ENCODE results near the gene MYO1E.

The MYO1E gene

DNA sequence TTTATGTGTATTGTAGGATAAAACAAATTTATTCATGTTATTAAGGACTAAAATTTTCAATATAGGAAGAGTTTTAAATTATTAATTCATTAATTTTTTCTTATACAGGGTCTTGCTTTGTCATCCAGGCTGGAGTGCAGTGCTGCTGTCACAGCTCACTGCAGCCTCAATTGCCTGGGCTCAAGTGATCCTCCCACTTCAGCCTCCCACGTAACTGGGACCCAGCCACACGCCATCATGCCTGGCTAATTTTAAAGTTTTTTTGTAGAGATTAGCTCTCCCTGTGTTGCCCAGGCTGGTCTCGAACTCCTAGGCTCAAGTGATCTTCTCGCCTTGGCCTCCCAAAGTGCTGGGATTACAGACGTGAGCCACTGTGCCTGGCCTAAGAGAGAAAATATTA, 253.0 kb downstream of the MYO1E start:
- TF ChIP-seq, protein P1, sequence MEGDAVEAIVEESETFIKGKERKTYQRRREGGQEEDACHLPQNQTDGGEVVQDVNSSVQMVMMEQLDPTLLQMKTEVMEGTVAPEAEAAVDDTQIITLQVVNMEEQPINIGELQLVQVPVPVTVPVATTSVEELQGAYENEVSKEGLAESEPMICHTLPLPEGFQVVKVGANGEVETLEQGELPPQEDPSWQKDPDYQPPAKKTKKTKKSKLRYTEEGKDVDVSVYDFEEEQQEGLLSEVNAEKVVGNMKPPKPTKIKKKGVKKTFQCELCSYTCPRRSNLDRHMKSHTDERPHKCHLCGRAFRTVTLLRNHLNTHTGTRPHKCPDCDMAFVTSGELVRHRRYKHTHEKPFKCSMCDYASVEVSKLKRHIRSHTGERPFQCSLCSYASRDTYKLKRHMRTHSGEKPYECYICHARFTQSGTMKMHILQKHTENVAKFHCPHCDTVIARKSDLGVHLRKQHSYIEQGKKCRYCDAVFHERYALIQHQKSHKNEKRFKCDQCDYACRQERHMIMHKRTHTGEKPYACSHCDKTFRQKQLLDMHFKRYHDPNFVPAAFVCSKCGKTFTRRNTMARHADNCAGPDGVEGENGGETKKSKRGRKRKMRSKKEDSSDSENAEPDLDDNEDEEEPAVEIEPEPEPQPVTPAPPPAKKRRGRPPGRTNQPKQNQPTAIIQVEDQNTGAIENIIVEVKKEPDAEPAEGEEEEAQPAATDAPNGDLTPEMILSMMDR (IDR thresholded peaks at IDR 0.05; ENCODE audit: low read depth, low read length, missing control alignments): no peak
- Histone ChIP-seq H3K36me3 (replicated peaks) (peaks cover 6% of the 10 kb centered on the region), H3K27ac (no peak overlapping the region), H3K27me3 (replicated peaks) (no peaks in the 10 kb centered on the region), H3K4me3 (ENCODE audit: low read depth, low read length) (no peak overlapping the region)
- no peak for DNase-seq
- in situ Hi-C loops (cut with HindIII; ENCODE audit: low pct_ligation_motif_present, low sequenced_read_pairs): no loop called here

DNA sequence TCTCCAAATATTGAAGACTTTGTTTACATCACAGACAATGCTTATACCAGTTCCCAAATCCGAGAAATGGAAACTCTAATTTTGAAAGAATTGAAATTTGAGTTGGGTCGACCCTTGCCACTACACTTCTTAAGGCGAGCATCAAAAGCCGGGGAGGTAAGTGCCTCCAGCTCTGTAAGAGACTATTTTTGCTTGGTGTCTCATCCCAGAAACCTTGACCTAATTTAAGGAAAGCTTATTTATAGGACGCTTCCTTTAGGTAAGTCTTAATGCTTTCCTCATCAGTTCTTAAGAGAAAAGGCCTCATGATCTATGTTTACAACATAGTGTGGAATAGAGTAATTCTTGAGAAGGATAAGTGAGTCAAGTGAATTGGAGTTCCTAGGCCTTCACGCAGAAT, 255.9 kb downstream of the MYO1E start:
- no peak overlapping the region for H3K4me3 ChIP-seq (ENCODE audit: low read depth, low read length)
- H3K27ac ChIP-seq: no peak overlapping the region
- TF ChIP-seq, protein P1 (IDR thresholded peaks at IDR 0.05; ENCODE audit: low read depth, low read length, missing control alignments): no peak
- in situ Hi-C loops (cut with HindIII; ENCODE audit: low pct_ligation_motif_present, low sequenced_read_pairs): no loop called here
- no peak for DNase-seq
- H3K27me3 ChIP-seq (replicated peaks): no peaks in the 10 kb centered on the region
- H3K36me3 ChIP-seq (replicated peaks): peaks cover 9% of the 10 kb centered on the region

DNA sequence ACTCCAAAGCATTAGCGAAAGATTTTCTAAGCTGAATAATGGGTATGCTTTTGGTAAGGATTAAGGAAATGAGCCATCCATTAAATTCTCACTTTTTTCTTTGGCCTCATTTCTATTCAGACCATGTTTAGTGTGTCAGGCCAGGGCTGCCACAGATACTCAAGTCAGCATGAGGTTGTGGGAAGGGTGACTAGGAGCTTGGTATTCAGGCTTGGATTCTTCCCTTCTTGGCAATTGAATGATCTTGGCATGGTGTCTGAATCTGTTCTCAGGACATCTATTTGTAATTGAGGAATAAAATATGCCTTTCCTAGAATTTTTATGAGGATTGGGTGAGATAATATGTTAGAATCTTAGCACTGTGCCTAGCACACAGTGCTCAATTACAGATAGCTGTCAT, 256.5 kb downstream of the MYO1E start:
- no peak overlapping the region for H3K27ac ChIP-seq
- no peak for DNase-seq
- in situ Hi-C loops (cut with HindIII; ENCODE audit: low pct_ligation_motif_present, low sequenced_read_pairs): no loop called here
- TF ChIP-seq, protein P1 (IDR thresholded peaks at IDR 0.05; ENCODE audit: low read depth, low read length, missing control alignments): no peak
- no peak overlapping the region for H3K4me3 ChIP-seq (ENCODE audit: low read depth, low read length)
- peaks cover 9% of the 10 kb centered on the region for H3K36me3 ChIP-seq (replicated peaks)
- H3K27me3 ChIP-seq (replicated peaks): no peaks in the 10 kb centered on the region

DNA sequence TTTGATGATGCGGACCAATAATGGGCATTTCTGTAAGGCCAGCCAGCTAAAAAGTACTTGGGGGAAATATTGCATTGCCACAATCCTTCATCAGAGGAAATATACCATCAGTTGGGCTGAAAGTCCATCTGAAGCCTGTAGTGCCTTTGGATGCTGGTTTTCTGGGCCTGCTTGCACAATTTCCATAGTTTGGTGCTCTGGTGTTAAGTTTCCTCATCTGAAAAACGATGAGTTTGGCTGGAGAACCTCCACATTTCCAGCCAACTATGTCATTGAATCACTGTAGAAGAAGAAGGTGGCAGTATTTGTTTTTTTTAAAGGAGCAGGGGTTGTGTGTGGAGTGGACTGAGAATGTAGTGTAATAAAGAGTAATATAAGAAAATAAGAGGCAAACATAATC, 257.6 kb downstream of the MYO1E start:
- no peaks in the 10 kb centered on the region for H3K27me3 ChIP-seq (replicated peaks)
- no peak overlapping the region for H3K4me3 ChIP-seq (ENCODE audit: low read depth, low read length)
- H3K27ac ChIP-seq: no peak overlapping the region
- DNase-seq: no peak
- peaks cover 11% of the 10 kb centered on the region for H3K36me3 ChIP-seq (replicated peaks)
- TF ChIP-seq, protein P1 (IDR thresholded peaks at IDR 0.05; ENCODE audit: low read depth, low read length, missing control alignments): no peak
- in situ Hi-C loops (cut with HindIII; ENCODE audit: low pct_ligation_motif_present, low sequenced_read_pairs): no loop called here

DNA sequence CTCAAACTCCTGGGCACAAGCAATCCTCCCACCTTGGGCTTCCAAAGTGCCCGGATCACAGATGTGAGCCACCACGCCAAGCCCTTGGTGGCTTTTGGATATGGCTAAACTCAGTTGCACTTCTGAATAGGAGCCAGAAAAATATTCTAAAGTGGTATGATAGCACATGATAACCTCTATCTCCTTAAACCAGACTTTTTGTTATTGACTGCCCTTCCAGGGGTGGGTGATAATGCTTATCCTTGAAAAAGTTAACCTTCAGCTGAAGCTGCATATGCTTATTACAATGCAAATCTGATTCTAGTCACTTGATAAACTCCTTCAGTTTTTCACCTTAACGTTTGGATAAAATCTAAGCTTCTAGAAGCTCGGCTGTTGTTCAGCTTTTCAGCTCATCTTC, 261.4 kb downstream of the MYO1E start:
- DNase-seq: no peak
- in situ Hi-C loops (cut with HindIII; ENCODE audit: low pct_ligation_motif_present, low sequenced_read_pairs): no loop called here
- H3K36me3 ChIP-seq (replicated peaks): peaks cover 6% of the 10 kb centered on the region
- no peak overlapping the region for H3K27ac ChIP-seq
- H3K4me3 ChIP-seq (ENCODE audit: low read depth, low read length): no peak overlapping the region
- TF ChIP-seq, protein P1 (IDR thresholded peaks at IDR 0.05; ENCODE audit: low read depth, low read length, missing control alignments): no peak
- no peaks in the 10 kb centered on the region for H3K27me3 ChIP-seq (replicated peaks)

DNA sequence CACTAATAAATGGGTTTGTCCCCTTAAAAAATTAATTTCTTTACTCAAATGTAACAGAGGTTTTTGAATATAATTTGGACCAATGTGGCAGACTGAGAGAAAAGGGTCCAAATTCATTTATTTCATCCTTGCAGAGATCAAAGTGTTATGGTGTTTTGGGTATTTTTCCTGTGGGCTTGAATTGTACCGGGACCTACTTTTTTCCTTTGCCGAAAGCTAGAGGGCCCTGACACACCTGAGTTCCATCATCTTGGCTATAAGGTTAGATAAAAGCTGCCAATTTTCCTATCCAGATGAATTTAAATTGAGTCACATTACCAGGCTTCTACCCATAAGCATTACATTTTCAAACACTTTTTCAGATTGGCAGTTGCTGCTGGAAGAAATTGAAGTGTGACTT, 266.8 kb downstream of the MYO1E start:
- Histone ChIP-seq H3K36me3 (replicated peaks) (peaks cover 3% of the 10 kb centered on the region), H3K27ac (peak overlapping the region; percentile 37), H3K27me3 (replicated peaks) (no peaks in the 10 kb centered on the region), H3K4me3 (ENCODE audit: low read depth, low read length) (peak overlapping the region; percentile 94)
- TF ChIP-seq, protein P1 (IDR thresholded peaks at IDR 0.05; ENCODE audit: low read depth, low read length, missing control alignments): peak; percentile 25
- in situ Hi-C loops (cut with HindIII; ENCODE audit: low pct_ligation_motif_present, low sequenced_read_pairs): no loop called here
- DNase-seq: no peak
